Superior temporal gyrus (tissue), 1 donor: ENCODE data around the gene ATP2A2.
"Not testable (repeated sequence)": the region's sequence is repeated elsewhere in the genome, so short reads cannot be mapped to it uniquely, and the experiment has no call there.

Source experiments
- DNase-seq: peaks from one replicate; pipeline ENCODE4 v3.0.0-alpha.2; 2016; ENCODE audit errors: extremely low spot score

Gene ATP2A2

GRCh38 chr12:110343114-110343513 is 62.1 kb downstream of the ATP2A2 start:
- no peak for DNase-seq

GRCh38 chr12:110343736-110344555 is 62.9 kb downstream of the ATP2A2 start:
- DNase-seq = no peak

GRCh38 chr12:110344657-110345056 is 63.6 kb downstream of the ATP2A2 start:
- no peak for DNase-seq

GRCh38 chr12:110345176-110345661 is 64.2 kb downstream of the ATP2A2 start:
- DNase-seq = no peak

GRCh38 chr12:110345963-110346362 is 64.9 kb downstream of the ATP2A2 start:
- no peak for DNase-seq

- DNase-seq = no peak
These were observed 66.7 kb downstream of the ATP2A2 start for GRCh38 chr12:110347767-110348166.

GRCh38 chr12:110348431-110349059 is 67.5 kb downstream of the ATP2A2 start:
- no peak for DNase-seq

- no peak for DNase-seq
These were observed 68.0 kb downstream of the ATP2A2 start for GRCh38 chr12:110349096-110349495.

GRCh38 chr12:110349514-110350151 is 68.6 kb downstream of the ATP2A2 start:
- no peak for DNase-seq

- no peak for DNase-seq
These were observed 70.1 kb downstream of the ATP2A2 start for GRCh38 chr12:110351119-110351518.

- DNase-seq = no peak
These were observed 71.4 kb downstream of the ATP2A2 start for GRCh38 chr12:110352401-110352800.

GRCh38 chr12:110353211-110353965 is 72.3 kb downstream of the ATP2A2 start:
- no peak for DNase-seq

GRCh38 chr12:110354172-110354780 is 73.2 kb downstream of the ATP2A2 start:
- DNase-seq = no peak

GRCh38 chr12:110355073-110355472 is 74.0 kb downstream of the ATP2A2 start:
- DNase-seq = no peak

- DNase-seq = not testable (repeated sequence)
These were observed 77.5 kb downstream of the ATP2A2 start for GRCh38 chr12:110358384-110359097.

GRCh38 chr12:110361216-110361615 is 80.2 kb downstream of the ATP2A2 start:
- DNase-seq = no peak

GRCh38 chr12:110365489-110366320 is 84.7 kb downstream of the ATP2A2 start:
- DNase-seq = no peak

- DNase-seq = no peak
These were observed 85.5 kb downstream of the ATP2A2 start for GRCh38 chr12:110366321-110367142.
